ENCODE results near the gene TAF6. TPM values are rescaled to one million over a fixed set of nuclear protein-coding genes. Genes with fewer than 3 reads are reported as not detected.

Gene TAF6
- total RNA-seq, 2 experiments from 2014 or later: 60.1 to 65.5 TPM

GRCh38 chr7:100109521-100110163 lies 9.5 kb downstream of the TAF6 start:
- no peaks in the 10 kb centered on the region for H3K4me1 Mint-ChIP-seq
- POLR2A ChIA-PET: no interaction called here
- no peak overlapping the region for H3K4me3 Mint-ChIP-seq
- H3K27ac Mint-ChIP-seq: no peak overlapping the region
- no peaks in the 10 kb centered on the region for H3K27me3 Mint-ChIP-seq
- DNase-seq: no peak
- H3K9me3 Mint-ChIP-seq: no peaks in the 10 kb centered on the region
- CTCF ChIA-PET: interaction anchor here (0.6 kb wide), 1 partner anchor 163 kb away, joined by 3 read pairs; no protein-coding TSS in a partner anchor
- peaks cover 41% of the 10 kb centered on the region for H3K36me3 Mint-ChIP-seq (ENCODE audit: low read depth)

DNA sequence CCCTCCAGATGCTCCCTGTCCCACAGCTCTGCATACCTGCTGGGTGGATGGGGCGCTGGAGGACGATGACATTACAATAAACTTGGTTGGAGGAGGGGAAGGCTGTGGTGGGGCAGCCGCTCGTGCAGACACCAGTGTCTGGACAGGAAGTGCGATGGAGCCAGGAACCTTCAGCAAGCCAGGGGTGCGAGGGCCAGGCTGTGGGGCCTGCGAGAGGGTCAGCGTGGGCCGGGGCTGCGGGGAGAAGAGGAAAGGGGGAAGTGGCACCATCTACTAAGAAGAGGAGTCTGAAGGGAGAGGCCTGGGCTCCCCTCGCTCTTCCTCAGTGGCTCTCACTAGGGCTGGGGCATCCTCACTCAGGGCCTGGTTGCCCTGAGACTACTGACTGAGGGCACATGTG lies 11.3 kb downstream of the TAF6 start:
- H3K27ac Mint-ChIP-seq: no peak overlapping the region
- H3K9me3 Mint-ChIP-seq: no peaks in the 10 kb centered on the region
- H3K4me3 Mint-ChIP-seq: no peak overlapping the region
- ChIA-PET POLR2A (no interaction called here), CTCF (interaction anchor here (1.1 kb wide), 1 partner anchor 346 kb away, joined by 4 read pairs; no protein-coding TSS in a partner anchor)
- H3K4me1 Mint-ChIP-seq: peaks cover 6% of the 10 kb centered on the region
- no peaks in the 10 kb centered on the region for H3K27me3 Mint-ChIP-seq
- DNase-seq: no peak
- peaks cover 42% of the 10 kb centered on the region for H3K36me3 Mint-ChIP-seq (ENCODE audit: low read depth)

- H3K9me3 Mint-ChIP-seq: no peaks in the 10 kb centered on the region
- H3K27ac Mint-ChIP-seq: no peak overlapping the region
- peaks cover 12% of the 10 kb centered on the region for H3K4me1 Mint-ChIP-seq
- H3K4me3 Mint-ChIP-seq: no peak overlapping the region
- no peaks in the 10 kb centered on the region for H3K27me3 Mint-ChIP-seq
- no peak for DNase-seq
- POLR2A ChIA-PET: no interaction called here
- H3K36me3 Mint-ChIP-seq (ENCODE audit: low read depth): peaks cover 36% of the 10 kb centered on the region
- CTCF ChIA-PET: interaction anchor here (0.6 to 1.1 kb wide), 2 partner anchors 347 to 765 kb away, joined by 3 to 4 read pairs; no protein-coding TSS in a partner anchor
Observed at GRCh38 chr7:100107125-100107737, 11.9 kb downstream of the TAF6 start.

DNA sequence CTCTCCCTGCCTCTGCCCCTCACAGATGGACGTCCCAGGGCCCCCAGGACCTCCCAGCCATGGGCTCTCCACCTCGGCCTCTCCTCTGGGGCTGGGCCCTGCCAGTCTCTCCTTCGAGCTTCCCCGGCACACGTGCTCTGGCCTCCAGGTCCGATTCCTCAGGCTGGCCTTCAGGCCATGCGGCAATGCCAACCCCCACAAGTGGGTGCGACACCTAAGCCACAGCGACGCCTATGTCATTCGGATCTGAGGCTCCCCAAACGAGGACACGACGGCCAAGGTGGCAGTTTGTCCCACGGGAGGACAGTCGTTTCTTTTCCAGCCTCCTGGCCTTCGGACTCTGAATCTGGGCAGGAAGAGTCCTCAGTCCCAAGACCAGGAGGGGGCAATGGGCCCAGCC lies 12.5 kb downstream of the TAF6 start:
- POLR2A ChIA-PET: interaction anchor here (0.5 kb wide), 1 partner anchor 568 kb away, joined by 4 read pairs; no protein-coding TSS in a partner anchor
- H3K36me3 Mint-ChIP-seq (ENCODE audit: low read depth): peaks cover 33% of the 10 kb centered on the region
- H3K27ac Mint-ChIP-seq: no peak overlapping the region

GRCh38 chr7:100105534-100105933 lies 13.6 kb downstream of the TAF6 start:
- DNase-seq: no peak
- ChIA-PET POLR2A (no interaction called here), CTCF (interaction anchor here (0.6 to 2.6 kb wide), 4 partner anchors 8 to 25 kb away, joined by 3 to 8 read pairs (median 4); no protein-coding TSS in a partner anchor)
- Mint-ChIP-seq H3K4me3 (no peak overlapping the region), H3K36me3 (ENCODE audit: low read depth) (peaks cover 27% of the 10 kb centered on the region), H3K27me3 (no peaks in the 10 kb centered on the region), H3K4me1 (peaks cover 13% of the 10 kb centered on the region), H3K9me3 (no peaks in the 10 kb centered on the region), H3K27ac (no peak overlapping the region)

More for the DNA sequence above, 12.5 kb downstream of the TAF6 start:
- CTCF ChIA-PET: interaction anchor here (0.6 kb wide), 1 partner anchor 764 kb away, joined by 3 read pairs; no protein-coding TSS in a partner anchor
- Mint-ChIP-seq H3K27me3 (no peaks in the 10 kb centered on the region), H3K4me3 (no peak overlapping the region), H3K4me1 (peaks cover 12% of the 10 kb centered on the region), H3K9me3 (no peaks in the 10 kb centered on the region)
- DNase-seq: no peak

DNA sequence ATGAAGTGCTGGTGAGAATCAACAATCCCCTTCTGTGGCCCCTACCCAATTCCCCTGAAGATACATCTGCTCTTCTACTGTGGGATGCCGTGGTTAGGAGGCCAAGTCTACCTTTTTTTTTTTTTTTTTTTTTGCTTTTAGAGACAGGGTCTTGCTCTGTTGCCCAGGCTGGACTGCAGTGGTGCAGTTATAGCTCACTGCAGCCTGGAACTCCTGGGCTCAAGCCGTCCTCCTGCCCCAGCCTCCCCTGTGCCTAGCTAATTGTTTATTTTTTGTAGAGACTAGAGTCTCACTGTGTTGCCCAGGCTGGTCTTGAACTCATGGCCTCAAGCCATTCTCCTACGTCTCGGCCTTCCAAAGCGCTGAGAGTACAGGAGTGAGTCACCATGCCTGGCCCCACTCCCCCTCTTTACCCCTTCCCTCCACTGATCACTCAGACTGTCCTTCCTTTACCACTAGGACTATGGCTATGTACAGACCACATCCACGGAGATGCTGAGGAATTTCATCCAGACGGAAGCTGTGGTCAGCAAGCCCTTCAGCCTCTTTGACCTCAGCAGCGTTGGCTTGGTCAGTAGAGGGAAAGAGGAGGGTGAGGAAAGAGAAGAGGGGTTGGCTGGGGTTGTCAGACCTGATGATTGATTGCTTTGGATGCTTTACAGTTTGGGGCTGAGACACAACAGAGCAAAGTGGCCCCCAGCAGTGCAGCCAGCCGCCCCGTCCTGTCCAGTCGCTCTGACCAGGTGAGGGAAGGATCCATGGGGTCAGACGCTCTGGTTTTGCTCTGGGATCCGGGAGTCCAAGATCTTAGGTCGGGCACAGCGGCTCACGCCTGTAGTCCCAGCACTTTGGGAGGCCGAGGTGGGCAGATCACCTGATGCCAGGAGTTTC lies 16.0 kb downstream of the TAF6 start:
- no peaks in the 10 kb centered on the region for H3K9me3 Mint-ChIP-seq
- POLR2A ChIA-PET: interaction anchor here (0.6 kb wide), 1 partner anchor 711 kb away, joined by 3 read pairs; no protein-coding TSS in a partner anchor
- DNase-seq: no peak
- H3K4me3 Mint-ChIP-seq: peak overlapping the region; percentile 91
- H3K36me3 Mint-ChIP-seq (ENCODE audit: low read depth): peaks cover 35% of the 10 kb centered on the region
- H3K27ac Mint-ChIP-seq: peak overlapping the region; percentile 70
- H3K4me1 Mint-ChIP-seq: peaks cover 36% of the 10 kb centered on the region
- no peaks in the 10 kb centered on the region for H3K27me3 Mint-ChIP-seq
- CTCF ChIA-PET: interaction anchor here (0.6 to 3.8 kb wide), 8 partner anchors 11 to 173 kb away, joined by 3 to 26 read pairs (median 5); no protein-coding TSS in a partner anchor

DNA sequence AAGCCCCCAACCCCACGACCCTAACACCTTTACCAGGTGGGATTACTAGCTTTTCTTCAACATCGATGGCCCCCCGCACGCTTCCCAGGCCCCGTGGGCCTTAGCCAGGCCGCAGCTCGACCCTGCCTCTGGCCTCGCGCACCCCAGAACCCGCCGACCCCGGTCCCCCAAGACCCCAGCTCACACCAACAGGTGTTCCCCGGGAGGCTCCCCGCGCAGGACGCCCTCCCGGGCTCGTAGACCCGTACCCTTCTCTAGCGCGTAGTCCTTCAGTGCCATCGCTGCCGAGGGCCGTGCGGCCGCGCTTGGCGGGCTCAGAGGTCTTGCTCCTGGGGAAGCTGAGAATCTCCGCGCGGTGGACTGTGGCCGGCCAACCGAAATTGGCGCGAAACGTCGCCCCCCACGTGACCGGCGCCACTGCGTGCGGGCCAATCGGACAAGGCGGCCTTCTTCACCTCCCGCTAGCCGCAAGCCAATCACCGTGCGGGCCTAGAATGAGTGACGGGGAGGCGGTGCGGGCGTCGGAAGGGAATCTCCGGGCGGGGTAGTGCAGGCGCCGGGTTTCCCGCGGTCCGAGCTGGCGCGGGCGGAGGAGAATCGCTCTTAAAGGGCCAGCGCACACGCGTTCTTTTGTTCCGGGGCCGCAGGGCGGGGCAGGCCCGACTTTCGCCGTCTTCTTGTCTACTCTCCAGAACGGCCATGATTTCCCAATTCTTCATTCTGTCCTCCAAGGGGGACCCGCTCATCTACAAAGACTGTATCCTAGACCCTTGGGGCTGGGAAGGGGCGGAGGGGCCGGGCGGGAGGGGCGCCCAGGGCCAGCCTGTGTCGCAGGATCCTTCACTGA lies 17.9 kb downstream of the TAF6 start, which contains the start of the genes AP4M1 and MCM7:
Gene AP4M1, plus strand, starts transcription at position 628 of the 847 bp plus-strand sequence. Its CDS starts 72 bp downstream, at position 700.
Gene MCM7, minus strand, starts transcription at position 382 of the 847 bp plus-strand sequence. Its CDS starts 103 bp downstream, at position 279.
- peaks cover 46% of the 10 kb centered on the region for H3K36me3 Mint-ChIP-seq (ENCODE audit: low read depth)
- peak within 1 kb of the TSS; percentile 93 for H3K27ac Mint-ChIP-seq
- ChIA-PET POLR2A (interaction anchor here (1.6 kb wide), 1 partner anchor 11 kb away, joined by 10 read pairs; no protein-coding TSS in a partner anchor), CTCF (interaction anchor here (0.6 to 3.8 kb wide), 14 partner anchors 11 to 111 kb away, joined by 3 to 26 read pairs (median 4); partner anchors contain the start of genes COPS6, MBLAC1 and ZSCAN21)
- peak within 1 kb of the TSS; percentile 91 for H3K4me3 Mint-ChIP-seq
- H3K9me3 Mint-ChIP-seq: no peaks in the 10 kb centered on the region
- peak; percentile 98 for DNase-seq
- no peaks in the 10 kb centered on the region for H3K27me3 Mint-ChIP-seq
- peaks cover 45% of the 10 kb centered on the region for H3K4me1 Mint-ChIP-seq

- no peaks in the 10 kb centered on the region for H3K9me3 Mint-ChIP-seq
- H3K27ac Mint-ChIP-seq: peak overlapping the region; percentile 93
- peak overlapping the region; percentile 91 for H3K4me3 Mint-ChIP-seq
- H3K36me3 Mint-ChIP-seq (ENCODE audit: low read depth): peaks cover 53% of the 10 kb centered on the region
- no peaks in the 10 kb centered on the region for H3K27me3 Mint-ChIP-seq
- POLR2A ChIA-PET: interaction anchor here (1.2 to 1.6 kb wide), 3 partner anchors 10 to 26 kb away, joined by 3 to 10 read pairs (median 4); partner anchors contain the start of genes COPS6 and MBLAC1
- peaks cover 48% of the 10 kb centered on the region for H3K4me1 Mint-ChIP-seq
- CTCF ChIA-PET: interaction anchor here (0.6 to 3.8 kb wide), 13 partner anchors 11 to 110 kb away, joined by 3 to 26 read pairs (median 3); partner anchors contain the start of genes COPS6, MBLAC1 and ZSCAN21
- DNase-seq: peak; percentile 87
Observed at GRCh38 chr7:100100420-100101015, 18.6 kb downstream of the TAF6 start.

DNA sequence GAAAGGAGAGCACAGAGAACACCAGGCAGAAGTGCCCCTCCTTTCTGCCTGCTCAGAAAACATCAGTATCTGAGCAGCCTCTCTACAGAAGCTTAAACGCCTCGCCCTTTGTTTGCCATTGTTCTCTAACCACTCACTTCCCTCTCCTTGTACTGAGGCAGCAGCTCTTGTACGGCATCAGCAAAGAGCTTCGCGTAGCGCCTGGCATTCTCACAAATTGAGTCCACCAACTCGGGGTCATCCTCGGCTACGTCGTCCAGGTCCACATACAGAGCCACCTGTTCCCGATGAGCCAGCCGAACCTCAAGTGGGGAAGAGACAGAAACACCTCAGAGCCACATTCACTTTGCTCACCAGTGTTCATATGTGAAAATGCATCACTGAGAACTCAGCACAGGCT lies 19.7 kb downstream of the TAF6 start:
- Mint-ChIP-seq H3K4me3 (peak overlapping the region; percentile 91), H3K4me1 (peaks cover 48% of the 10 kb centered on the region), H3K27me3 (no peaks in the 10 kb centered on the region), H3K9me3 (no peaks in the 10 kb centered on the region), H3K36me3 (ENCODE audit: low read depth) (peaks cover 64% of the 10 kb centered on the region), H3K27ac (peak overlapping the region; percentile 93)
- POLR2A ChIA-PET: interaction anchor here (1.2 to 1.3 kb wide), 2 partner anchors 11 to 27 kb away, joined by 3 to 4 read pairs; partner anchors contain the start of genes COPS6 and MBLAC1
- CTCF ChIA-PET: interaction anchor here (0.6 to 0.9 kb wide), 3 partner anchors 9 to 68 kb away, joined by 4 to 7 read pairs (median 5); no protein-coding TSS in a partner anchor
- no peak for DNase-seq

- peaks cover 66% of the 10 kb centered on the region for H3K36me3 Mint-ChIP-seq (ENCODE audit: low read depth)
- peak overlapping the region; percentile 78 for H3K27ac Mint-ChIP-seq
- H3K27me3 Mint-ChIP-seq: no peaks in the 10 kb centered on the region
- ChIA-PET CTCF (interaction anchor here (0.6 to 0.9 kb wide), 2 partner anchors 8 to 45 kb away, joined by 5 to 7 read pairs; no protein-coding TSS in a partner anchor), POLR2A (no interaction called here)
- DNase-seq: no peak
- H3K4me3 Mint-ChIP-seq: peak overlapping the region; percentile 91
- no peaks in the 10 kb centered on the region for H3K9me3 Mint-ChIP-seq
- H3K4me1 Mint-ChIP-seq: peaks cover 48% of the 10 kb centered on the region
Observed at GRCh38 chr7:100098913-100099312, 20.2 kb downstream of the TAF6 start.

- H3K27ac Mint-ChIP-seq: no peak overlapping the region
- H3K4me1 Mint-ChIP-seq: peaks cover 51% of the 10 kb centered on the region
- DNase-seq: no peak
- H3K36me3 Mint-ChIP-seq (ENCODE audit: low read depth): peaks cover 94% of the 10 kb centered on the region
- POLR2A ChIA-PET: no interaction called here
- CTCF ChIA-PET: no interaction called here
- no peaks in the 10 kb centered on the region for H3K27me3 Mint-ChIP-seq
- H3K9me3 Mint-ChIP-seq: no peaks in the 10 kb centered on the region
- no peak overlapping the region for H3K4me3 Mint-ChIP-seq
Observed at GRCh38 chr7:100095704-100096103, 23.5 kb downstream of the TAF6 start.

Measured in activated CD4-positive, alpha-beta T cell treated with anti-CD3 and anti-CD28 coated beads, Interleukin-2, amount 10 ng/mL, durations not matched to agents 7 days and 5 days (primary cell).